Mesothelial cell of epicardium (in vitro differentiated cells): ENCODE results near the gene GUCY1A2. TPM values are rescaled to one million over a fixed set of nuclear protein-coding genes. Genes with fewer than 3 reads are reported as not detected.
"Not testable (repeated sequence)": the region's sequence is repeated elsewhere in the genome, so short reads cannot be mapped to it uniquely, and the experiment has no call there.

ENCODE experiments used
- DNase-seq, 2 experiments: peaks; one replicate each; pipeline ENCODE4 v3.0.0; 2021; ENCODE audit warnings: low spot score in 2 of 2; ENCODE audit not compliant: unreplicated experiment in 2 of 2
- H3K27ac Mint-ChIP-seq: 2 replicates; pipeline ENCODE4 v1.8.0; 2021; ENCODE audit warnings: mixed read lengths
- H3K27me3 Mint-ChIP-seq: 2 replicates; pipeline ENCODE4 v1.8.0; 2021; ENCODE audit warnings: low read depth, mixed read lengths
- H3K36me3 Mint-ChIP-seq: 2 replicates; pipeline ENCODE4 v1.8.0; 2021; ENCODE audit warnings: mixed read lengths
- H3K4me1 Mint-ChIP-seq: 2 replicates; pipeline ENCODE4 v1.8.0; 2021; ENCODE audit warnings: mixed read lengths
- H3K4me3 Mint-ChIP-seq: 2 replicates; pipeline ENCODE4 v1.8.0; 2021; ENCODE audit warnings: mild to moderate bottlenecking, moderate library complexity, mixed read lengths
- H3K9me3 Mint-ChIP-seq: 2 replicates; pipeline ENCODE4 v1.8.0; 2021; ENCODE audit warnings: mixed read lengths
- CTCF ChIP-seq: fragments of 200-600 bp; sonication (generic); IDR thresholded peaks from one replicate; pipeline ENCODE4 v1.5.0; 2021; ENCODE audit warnings: antibody characterized with exemption; ENCODE audit not compliant: unreplicated experiment
- total RNA-seq: library from RNA; stranded (reverse); gene quantifications from 3 replicates; pipeline ENCODE4 v1.2.1, GENCODE V29; 2021

The GUCY1A2 gene
- total RNA-seq, 1 donor from 2014 or later = 13.6 TPM

DNA sequence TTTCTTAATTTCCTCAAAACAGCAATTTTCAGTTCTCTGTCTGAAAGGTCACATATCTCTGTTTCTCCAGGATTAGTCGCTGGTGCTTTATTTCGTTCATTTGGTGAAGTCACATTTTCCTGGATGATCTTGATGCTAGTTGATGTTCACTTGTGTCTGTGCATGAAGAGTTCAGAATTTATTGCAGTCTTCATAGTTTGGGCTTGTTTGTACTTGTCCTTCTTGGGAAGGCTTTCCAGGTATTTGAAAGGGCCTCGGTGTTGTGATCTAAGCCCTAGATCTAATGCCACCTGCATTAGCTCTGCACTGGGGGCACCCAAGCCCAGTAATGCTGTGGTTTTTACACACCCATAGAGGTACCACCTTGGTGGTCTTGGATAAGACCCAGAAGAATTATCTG lies 228.9 kb downstream of the GUCY1A2 start:
- H3K27ac Mint-ChIP-seq = no peak overlapping the region
- no peak overlapping the region for H3K4me3 Mint-ChIP-seq
- peaks cover 4% of the 10 kb centered on the region for H3K36me3 Mint-ChIP-seq
- peaks cover 14% of the 10 kb centered on the region for H3K4me1 Mint-ChIP-seq
- DNase-seq = no peak
- TF ChIP-seq CTCF = no peak
- H3K27me3 Mint-ChIP-seq = no peaks in the 10 kb centered on the region
- peaks cover 20% of the 10 kb centered on the region for H3K9me3 Mint-ChIP-seq

DNA sequence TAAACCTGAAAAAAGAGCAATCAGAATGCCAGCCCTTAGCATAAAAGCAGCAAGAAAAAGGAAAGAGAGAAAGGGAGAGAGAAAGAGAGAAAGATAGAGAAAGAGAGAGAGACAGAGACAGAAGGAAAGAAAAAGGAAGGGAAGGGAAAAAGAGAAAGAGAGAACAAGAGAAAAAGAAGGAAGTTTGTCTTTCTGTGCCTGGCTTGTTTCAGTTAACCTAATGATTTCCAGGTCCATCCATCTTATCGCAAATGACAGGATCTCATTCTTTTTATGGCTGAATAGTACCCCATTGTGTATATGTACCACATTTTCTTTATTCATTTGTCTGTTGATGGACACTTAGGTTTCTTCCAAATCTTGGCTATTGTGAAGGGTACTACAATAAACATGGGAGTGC lies 230.8 kb downstream of the GUCY1A2 start:
- peaks cover 23% of the 10 kb centered on the region for H3K9me3 Mint-ChIP-seq
- peaks cover 4% of the 10 kb centered on the region for H3K36me3 Mint-ChIP-seq
- H3K4me3 Mint-ChIP-seq = no peak overlapping the region
- no peak overlapping the region for H3K27ac Mint-ChIP-seq
- DNase-seq = no peak
- TF ChIP-seq CTCF = no peak
- peaks cover 5% of the 10 kb centered on the region for H3K4me1 Mint-ChIP-seq
- no peaks in the 10 kb centered on the region for H3K27me3 Mint-ChIP-seq

GRCh38 chr11:106785913-106786650 lies 232.2 kb downstream of the GUCY1A2 start:
- peaks cover 4% of the 10 kb centered on the region for H3K36me3 Mint-ChIP-seq
- H3K4me3 Mint-ChIP-seq = no peak overlapping the region
- no peak for TF ChIP-seq CTCF
- H3K9me3 Mint-ChIP-seq = peaks cover 23% of the 10 kb centered on the region
- H3K27ac Mint-ChIP-seq = no peak overlapping the region
- H3K27me3 Mint-ChIP-seq = no peaks in the 10 kb centered on the region
- H3K4me1 Mint-ChIP-seq = peaks cover 5% of the 10 kb centered on the region
- DNase-seq = no peak

DNA sequence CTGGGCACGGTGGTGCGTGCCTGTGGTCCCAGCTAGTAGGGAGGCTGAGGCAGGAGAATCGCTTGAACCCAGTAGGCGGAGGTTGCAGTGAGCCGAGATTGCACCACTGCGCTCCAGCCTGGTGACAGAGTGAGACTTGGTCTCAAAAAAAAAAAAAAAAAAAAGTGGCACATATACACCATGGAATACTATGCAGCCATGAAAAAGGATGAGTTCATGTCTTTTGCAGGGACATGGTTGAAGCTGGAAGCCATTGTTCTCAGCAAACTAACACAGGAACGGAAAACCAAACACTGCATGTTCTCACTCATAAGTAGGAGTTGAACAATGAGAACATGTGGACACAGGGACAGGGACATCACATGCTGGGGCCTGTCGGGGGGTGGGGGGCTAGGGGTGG lies 241.0 kb downstream of the GUCY1A2 start:
- H3K4me1 Mint-ChIP-seq, H3K27ac Mint-ChIP-seq, H3K4me3 Mint-ChIP-seq, DNase-seq, H3K27me3 Mint-ChIP-seq, H3K9me3 Mint-ChIP-seq: not testable (repeated sequence)
- H3K36me3 Mint-ChIP-seq = peaks cover 11% of the 10 kb centered on the region

DNA sequence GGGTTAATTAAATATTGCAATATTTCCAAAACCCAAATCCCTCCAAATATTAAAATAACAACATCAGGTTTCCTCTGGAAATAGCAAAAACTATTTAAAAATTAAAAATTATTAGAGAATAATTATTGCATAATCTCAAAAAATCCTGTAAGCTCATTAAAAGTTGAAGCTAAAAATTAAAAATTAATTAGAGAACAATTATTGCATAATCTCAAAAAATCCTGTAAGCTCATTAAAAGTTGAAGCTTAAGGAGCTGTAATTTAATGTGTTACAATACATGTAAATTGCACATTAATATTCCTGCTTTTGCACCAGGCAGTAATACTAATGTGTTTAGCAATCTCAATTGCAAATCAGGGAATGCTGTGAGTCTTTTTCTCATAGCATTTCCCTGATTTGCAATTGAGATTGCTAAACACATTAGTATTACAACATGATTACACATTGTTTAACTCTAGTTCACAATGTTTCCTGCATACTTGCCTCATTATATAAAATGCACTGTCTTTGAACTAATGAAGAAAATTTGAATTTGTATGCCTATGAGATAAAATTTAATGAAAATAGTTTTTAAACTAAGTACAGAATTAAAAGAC lies 247.7 kb downstream of the GUCY1A2 start:
- peaks cover 3% of the 10 kb centered on the region for H3K4me1 Mint-ChIP-seq
- no peak for TF ChIP-seq CTCF
- DNase-seq = no peak
- no peak overlapping the region for H3K4me3 Mint-ChIP-seq
- H3K27me3 Mint-ChIP-seq = no peaks in the 10 kb centered on the region
- H3K9me3 Mint-ChIP-seq = no peaks in the 10 kb centered on the region
- H3K27ac Mint-ChIP-seq = no peak overlapping the region
- H3K36me3 Mint-ChIP-seq = peaks cover 1% of the 10 kb centered on the region

DNA sequence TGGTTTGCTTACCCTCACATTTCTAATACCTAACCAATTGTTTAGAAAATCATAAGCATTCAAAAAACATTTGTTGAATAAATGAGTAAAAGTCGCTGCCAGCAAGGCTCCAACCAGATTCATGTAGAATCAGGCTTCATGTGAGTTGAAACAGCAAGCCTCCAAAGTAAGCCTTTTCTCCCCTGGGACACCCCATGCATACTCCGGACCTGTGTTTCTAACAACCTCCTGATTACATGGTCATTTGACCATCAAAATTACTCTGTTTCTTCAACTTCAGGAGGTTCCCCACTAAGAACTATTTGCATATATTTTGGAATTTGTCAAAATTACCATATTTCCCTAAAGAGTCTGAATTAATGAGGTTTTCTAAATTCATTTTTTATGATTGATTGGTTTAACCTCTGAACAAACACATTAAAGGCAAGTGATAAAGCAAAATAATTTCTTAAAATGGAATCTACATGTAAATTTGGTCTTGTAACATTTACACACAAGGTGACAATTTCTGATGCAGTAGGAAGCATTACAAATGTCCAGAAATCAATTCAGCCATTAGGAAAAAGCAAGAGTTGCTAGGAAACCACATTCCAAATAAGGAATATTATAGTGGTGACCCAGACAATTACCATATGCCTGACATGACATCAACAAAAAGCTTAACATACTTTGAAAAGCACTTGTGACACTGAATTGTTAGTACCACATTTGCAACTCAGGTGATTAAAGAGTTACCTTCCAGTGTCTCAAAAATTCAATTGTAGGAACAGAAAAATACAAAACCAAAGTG lies 252.6 kb downstream of the GUCY1A2 start:
- H3K27ac Mint-ChIP-seq = no peak overlapping the region

More for the DNA sequence above, 252.6 kb downstream of the GUCY1A2 start:
- DNase-seq = no peak
- H3K4me3 Mint-ChIP-seq = no peak overlapping the region
- H3K27me3 Mint-ChIP-seq = no peaks in the 10 kb centered on the region
- no peak for TF ChIP-seq CTCF
- H3K4me1 Mint-ChIP-seq = peaks cover 3% of the 10 kb centered on the region
- no peaks in the 10 kb centered on the region for H3K36me3 Mint-ChIP-seq
- H3K9me3 Mint-ChIP-seq = no peaks in the 10 kb centered on the region
